ENCODE measurements around the gene RASA3.
"Not testable (repeated sequence)": the region's sequence is repeated elsewhere in the genome, so short reads cannot be mapped to it uniquely, and the experiment has no call there.

RASA3 gene

DNA sequence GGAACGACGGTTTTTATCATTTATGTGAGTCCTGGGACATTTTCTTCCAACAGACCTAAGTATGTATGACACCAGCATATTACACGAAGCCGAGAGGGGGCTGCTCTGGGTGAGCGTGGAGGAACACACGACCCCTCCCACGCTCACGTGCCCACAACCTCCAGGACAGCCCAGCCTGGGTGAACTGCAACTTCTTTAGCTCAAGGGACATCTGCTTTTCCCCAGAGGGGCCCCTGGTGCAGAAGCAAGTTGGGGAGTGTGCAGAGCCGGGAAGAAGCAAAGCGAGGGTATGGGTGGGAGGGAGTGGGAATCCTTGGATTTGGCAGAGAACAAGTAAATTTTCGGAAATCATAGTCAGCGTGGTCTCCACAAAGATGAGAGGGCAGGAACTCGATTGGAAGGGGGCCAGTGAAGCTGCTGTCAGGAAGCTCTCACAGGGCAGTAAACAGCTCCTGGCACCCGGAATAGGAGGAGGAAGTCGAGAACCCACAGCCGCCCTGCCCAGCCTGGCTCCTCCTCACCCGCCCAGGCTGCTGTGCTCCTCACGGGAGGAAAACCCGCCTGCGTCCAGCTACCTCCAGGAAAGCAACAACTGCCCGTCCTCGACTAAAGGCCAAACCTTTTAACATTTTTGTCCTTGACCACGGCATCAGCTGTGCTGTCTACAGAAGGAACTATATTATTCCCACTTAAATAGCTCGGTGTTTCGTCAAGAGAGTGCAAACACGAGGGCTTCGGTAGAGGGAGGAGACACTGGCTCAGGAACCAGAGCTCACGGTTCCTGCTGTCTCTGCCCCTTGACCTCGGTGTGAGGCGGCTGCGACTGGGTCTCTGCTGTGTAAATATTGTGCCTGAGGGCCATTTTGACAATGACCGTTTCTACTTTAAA, 29.5 kb upstream of the RASA3 start:
- no peak for DNase-seq (ENCODE audit: extremely low read depth, low read depth)
- TF ChIP-seq, protein P1, sequence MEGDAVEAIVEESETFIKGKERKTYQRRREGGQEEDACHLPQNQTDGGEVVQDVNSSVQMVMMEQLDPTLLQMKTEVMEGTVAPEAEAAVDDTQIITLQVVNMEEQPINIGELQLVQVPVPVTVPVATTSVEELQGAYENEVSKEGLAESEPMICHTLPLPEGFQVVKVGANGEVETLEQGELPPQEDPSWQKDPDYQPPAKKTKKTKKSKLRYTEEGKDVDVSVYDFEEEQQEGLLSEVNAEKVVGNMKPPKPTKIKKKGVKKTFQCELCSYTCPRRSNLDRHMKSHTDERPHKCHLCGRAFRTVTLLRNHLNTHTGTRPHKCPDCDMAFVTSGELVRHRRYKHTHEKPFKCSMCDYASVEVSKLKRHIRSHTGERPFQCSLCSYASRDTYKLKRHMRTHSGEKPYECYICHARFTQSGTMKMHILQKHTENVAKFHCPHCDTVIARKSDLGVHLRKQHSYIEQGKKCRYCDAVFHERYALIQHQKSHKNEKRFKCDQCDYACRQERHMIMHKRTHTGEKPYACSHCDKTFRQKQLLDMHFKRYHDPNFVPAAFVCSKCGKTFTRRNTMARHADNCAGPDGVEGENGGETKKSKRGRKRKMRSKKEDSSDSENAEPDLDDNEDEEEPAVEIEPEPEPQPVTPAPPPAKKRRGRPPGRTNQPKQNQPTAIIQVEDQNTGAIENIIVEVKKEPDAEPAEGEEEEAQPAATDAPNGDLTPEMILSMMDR (IDR thresholded peaks at IDR 0.05; ENCODE audit: low read depth, low read length): no peak

DNA sequence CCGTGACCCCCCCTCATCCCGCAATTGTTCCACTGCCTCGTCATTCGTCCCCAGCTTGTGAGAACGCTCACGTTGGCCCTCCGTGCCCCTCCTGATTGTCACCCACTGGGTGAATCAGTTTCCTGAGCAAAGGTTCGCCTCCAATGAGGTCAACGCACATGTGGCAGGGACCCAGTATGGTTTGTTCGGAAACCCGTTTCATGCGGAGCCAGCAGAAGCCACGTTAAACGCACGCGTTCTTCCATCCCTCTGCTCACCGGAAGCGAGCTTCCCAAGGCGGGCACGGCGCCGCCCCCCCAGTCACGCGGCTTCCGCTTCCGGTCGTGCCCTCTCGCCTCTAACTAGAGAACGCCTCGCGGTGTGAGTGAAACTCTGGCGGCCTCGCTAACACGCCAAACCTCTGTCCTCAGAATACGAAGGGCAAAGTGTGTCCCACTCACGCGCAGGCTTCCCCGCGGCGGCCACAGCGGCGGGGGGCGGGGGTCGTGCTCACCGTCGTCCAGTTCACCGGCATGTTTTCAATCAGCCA, 28.7 kb upstream of the RASA3 start:
- no peak for DNase-seq (ENCODE audit: extremely low read depth, low read depth)
- TF ChIP-seq, protein P1 (IDR thresholded peaks at IDR 0.05; ENCODE audit: low read depth, low read length): no peak

DNA sequence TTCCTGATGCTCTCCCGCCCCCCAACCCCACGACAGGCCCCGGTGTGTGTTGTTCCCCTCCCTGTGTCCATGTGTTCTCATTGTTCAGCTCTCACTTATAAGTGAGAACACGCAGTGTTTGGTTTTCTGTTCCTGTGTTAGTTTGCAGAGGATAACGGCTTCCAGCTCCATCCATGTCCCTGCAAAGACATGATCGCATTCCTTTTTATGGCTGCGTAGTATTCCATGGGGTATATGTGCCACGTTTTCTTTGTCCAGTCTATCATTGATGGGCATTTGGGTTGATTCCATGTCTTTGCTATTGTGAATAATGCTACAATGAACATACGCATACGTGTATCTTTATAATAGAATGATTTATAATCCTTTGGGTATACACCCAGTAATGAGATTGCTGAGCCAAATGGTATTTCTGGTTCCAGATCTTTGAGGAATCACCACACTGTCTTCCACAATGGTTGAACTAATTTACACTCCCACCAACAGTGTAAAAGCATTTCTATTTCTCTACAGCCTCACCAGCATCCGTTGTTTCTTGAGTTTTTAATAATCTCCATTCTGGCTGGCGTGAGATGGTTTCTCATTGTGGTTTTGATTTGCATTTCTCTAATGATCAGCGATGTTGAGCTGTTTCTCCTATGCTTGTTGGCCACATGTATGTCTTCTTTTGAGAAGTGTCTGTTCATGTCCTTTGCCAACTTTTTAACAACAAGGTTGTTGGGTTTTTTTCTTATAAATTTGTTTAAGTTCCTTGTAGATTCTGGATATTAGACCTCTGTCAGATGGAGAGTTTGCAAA, 26.6 kb upstream of the RASA3 start:
- DNase-seq (ENCODE audit: extremely low read depth, low read depth): not testable (repeated sequence)

DNA sequence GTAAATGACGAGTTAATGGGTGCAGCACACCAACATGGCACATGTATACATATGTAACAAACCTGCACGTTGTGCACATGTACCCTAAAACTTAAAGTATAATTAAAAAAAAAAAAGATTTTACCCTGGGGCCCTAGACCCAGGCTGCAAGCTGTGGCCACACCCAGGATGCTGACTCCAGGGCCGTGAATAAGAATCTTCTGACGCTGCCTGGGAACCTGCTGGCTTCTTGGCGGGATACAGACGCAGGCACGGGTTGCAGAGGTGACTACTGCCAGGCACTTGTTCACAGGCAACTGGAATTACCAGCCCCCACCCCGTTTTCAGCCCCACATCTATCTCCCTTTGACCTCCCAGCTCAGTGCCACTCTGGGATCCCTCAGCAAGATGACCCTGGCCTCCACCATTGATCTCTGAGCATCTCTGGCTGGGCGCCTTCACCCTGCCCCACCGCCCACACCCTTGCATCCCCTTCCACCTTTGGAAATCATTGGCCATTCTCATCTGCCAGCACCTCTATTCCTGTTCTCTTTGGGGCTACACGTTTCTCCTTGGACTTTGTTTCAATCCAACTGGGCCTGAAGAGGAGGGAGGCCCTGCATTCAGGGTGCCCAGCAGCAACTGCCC, 25.6 kb upstream of the RASA3 start:
- no peak for DNase-seq (ENCODE audit: extremely low read depth, low read depth)
- TF ChIP-seq, protein P1 (IDR thresholded peaks at IDR 0.05; ENCODE audit: low read depth, low read length): no peak

DNA sequence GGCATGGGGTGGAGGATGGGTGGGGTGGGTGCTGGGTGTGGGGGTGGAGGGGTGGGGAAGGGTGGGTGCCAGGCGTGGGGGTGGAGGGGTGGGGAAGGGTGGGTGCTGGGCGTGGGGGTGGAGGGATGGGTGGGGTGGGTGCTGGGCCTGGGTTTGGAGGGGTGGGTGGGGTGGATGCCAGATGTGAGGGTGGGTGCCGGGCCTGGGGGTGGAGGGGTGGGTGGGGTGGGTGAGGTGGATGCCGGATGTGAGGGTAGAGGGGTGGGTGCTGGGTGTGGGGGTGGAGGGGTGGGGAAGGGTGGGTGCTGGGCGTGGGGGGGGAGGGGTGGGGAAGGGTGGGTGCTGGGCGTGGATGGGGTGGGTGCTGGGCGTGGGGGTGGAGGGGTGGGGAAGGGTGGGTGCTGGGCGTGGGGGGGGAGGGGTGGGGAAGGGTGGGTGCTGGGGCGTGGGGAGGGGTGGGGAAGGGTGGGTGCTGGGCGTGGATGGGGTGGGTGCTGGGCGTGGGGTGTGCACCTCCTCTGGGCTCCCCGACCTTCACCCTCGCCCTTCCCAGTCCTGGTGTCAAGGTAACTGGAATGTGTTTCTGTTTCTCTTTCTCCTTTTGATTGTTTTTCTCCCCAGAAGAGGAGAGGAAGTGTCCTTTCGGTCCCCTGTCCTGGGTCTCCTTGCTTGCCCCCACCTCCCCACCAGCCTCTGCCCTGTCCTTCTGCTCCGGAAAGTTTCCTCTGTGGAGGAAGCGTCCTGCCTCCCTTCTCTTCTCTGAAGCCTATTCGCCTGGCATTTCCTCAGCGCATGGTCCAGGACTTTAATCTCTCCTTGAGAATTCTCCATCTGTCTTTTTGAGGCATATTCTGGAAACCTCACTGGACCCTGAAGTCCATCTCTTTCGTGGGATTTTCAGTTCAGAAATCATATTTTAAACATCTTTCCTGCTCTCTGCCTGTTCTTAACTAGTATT, 23.8 kb upstream of the RASA3 start:
- DNase-seq (ENCODE audit: extremely low read depth, low read depth): no peak
- TF ChIP-seq, protein P1 (IDR thresholded peaks at IDR 0.05; ENCODE audit: low read depth, low read length): no peak

DNA sequence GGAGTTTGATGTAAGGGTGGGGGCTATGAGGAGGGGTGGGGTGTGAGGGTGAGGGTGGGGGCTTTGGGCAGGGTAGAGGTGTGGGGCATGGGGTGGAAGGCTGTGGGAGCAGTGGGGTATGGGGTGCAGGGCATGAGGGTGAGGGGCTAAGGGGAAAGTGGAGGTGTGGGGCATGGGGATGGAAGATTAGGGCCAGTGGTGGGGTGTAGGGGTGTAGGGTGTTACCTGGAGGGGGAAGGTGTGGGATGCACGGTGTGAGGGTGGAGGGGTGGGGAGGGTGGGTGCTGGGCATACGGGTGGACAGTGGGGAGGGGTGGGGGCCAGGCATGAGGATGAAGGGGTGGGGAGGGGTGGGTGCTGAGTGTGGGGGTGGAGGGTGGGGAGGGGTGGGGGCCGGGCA, 22.9 kb upstream of the RASA3 start:
- DNase-seq (ENCODE audit: extremely low read depth, low read depth): no peak
- TF ChIP-seq, protein P1 (IDR thresholded peaks at IDR 0.05; ENCODE audit: low read depth, low read length): no peak

DNA sequence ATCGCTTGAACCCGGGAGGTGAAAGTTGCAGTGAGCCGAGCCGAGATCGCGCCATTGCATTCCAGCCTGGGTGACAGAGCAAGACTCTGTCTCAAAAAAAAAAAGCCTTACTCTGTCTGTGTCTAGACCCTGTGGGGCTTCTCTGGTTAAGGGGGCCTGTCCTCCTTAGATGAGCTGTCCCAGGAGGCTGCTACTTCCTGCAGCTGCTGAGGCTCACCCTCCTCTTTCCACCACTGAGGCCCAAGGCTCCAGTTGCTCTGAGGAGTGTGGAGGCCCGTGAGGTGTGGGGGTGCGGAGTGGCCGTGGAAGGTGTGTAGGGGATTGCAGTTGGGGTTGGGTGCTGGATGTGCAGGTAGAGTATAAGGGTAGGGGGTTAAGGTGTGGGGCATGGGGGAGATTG, 22.1 kb upstream of the RASA3 start:
- TF ChIP-seq, protein P1 (IDR thresholded peaks at IDR 0.05; ENCODE audit: low read depth, low read length): no peak
- no peak for DNase-seq (ENCODE audit: extremely low read depth, low read depth)

Measured in AG09319 (cell line).